RPMI8226 (cell line): ENCODE data around the gene NTS.
A peak's percentile ranks its signal among the peaks of the same experiment; 100 is the strongest.

ENCODE experiments used
- DNase-seq: peaks from one replicate; pipeline ENCODE4 v3.0.0-alpha.2; 2015

Gene NTS

GRCh38 chr12:85874031-85874461, at the start of gene NTS:
NTS (plus strand) TSS chr12:85874295; CDS start chr12:85874404, 109 bp downstream.
- DNase-seq: peak; percentile 25

DNA sequence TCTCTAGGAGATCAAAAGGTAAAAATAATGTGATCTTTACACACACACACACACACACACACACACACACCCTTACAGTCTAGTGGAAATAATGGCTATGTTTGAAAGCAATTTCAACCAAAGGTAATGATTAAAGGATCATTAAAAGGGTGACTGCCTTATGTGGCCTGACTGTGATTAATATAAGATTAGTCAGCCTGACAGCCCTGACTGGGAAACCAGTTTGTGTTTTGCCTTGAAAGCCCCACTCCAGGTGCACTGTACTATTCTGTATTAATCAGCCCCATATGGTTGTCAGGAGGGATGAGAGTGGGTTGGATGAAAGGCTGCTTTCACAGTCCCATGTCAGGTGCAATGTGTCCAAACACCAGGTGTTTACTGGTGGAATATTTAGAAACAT, 48.3 kb upstream of the NTS start:
- no peak for DNase-seq

DNA sequence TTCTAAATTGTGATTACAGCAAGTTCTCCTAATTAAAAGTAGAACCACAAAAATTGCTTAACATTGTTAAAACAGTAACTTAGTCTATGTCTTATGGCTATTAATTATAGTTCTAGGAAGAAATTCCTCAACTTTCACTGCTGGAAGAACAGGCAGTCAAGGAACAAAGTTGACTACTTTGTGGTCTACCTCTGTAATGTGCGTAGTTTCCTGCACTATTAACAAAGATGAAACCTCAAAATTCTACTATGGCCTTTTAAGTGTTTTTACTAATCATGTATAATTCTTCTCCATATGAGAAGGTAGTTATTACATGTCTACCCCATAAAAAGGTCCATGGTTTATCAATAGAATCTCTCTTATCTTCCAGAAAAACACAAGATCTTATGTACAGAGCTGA, 45.5 kb upstream of the NTS start:
- no peak for DNase-seq

GRCh38 chr12:85829391-85829790, 44.7 kb upstream of the NTS start:
- no peak for DNase-seq

GRCh38 chr12:85831327-85831990, 42.6 kb upstream of the NTS start:
- DNase-seq: no peak

DNA sequence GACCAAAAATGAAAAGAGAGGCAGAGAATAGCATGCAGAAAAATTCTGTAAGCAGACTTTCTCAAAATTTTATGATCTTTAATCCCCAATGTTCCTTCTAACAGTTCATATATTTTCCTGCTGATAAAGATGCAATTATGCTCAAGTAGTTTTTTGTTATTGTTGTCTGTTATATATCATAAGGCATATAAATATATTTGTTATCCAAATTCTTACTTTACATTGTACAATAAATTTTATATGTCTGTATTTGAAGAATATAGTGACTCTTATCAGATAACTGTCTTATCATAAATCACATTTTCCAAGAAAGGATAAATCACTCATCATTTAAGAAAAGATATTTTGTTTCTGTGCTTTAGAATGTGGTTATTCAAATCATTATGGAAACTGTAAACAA, 40.5 kb upstream of the NTS start:
- no peak for DNase-seq

GRCh38 chr12:85834378-85834777, 39.7 kb upstream of the NTS start:
- no peak for DNase-seq

DNA sequence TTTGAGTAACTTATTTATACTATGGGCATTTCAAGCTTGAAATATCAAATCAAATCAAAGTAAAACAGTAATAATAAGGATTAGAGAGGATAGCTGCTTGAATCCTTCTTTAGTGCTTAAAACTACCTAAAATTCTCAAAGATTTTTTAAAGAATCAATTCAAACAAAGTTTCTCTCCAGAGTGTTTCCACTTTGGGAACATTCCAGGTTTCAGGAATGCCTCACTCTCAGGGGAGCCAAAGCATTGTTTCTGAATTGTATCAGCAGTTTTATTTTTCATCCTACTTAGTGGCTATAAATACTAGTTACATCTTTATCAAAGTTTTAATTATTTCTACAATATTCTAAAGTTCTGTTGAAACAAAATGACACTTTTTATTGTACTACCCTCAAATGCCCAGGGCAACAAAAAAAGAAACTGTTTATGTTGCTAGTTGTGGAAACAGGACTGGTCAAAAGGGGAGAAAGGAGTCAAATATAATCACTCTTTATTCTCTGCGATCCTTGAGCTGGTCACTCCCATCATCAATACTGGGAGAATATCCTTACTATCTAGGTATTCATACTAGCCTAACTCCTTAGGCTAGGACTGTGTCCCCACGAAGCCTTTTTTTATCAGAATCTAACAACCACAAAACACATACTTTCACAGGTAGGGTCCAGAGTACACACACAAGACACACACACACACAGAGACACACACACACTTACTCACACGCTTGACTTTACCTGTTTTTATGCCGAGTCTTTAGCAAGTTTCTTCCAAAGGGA, 38.5 kb upstream of the NTS start:
- DNase-seq: no peak

DNA sequence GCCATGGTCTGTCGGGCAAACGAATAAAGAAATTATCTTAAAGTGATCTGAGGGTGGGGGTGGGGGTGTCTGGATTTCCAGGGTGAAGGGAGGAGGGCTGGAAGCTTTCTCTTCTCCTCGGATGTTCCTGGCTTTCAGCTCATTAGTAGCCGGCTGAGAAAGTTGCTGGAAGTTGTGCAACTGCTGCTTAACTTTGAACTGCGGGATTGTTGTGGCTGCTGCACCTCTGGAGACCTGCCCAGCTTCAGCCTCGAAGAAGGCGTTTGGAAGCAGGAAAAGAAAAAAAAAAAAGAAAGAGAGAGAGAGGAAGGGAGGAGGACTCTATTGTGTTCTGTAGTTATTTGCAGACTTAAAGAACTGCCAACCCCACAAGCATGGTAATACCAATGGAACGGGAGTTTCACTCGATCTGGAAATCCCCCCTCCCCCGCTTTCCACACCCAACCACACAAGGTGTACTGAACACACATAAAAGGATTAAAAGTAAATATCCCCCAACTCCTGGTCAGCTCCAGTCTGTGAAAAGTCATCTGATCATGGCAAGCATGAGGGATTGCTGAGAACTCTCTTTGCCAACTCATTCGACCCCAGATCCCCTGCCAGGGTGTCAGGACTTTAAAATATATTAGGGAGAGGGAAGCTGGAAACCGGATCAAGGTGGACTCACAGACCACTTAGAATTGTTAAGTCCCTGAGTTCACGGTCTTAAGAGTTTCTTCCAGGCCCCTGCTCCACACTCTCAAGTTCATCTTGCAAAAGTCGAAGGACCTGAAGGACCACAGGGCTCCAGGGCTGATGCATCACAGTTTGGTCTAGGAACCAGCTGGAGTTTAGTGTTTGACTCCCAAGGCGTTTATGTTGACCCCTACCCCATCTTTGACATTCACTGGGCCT, 37.7 kb upstream of the NTS start, which contains the start of gene RASSF9:
Gene RASSF9, minus strand, starts transcription at position 213 of the 894 bp plus-strand sequence. Its CDS starts 208 bp downstream, at position 5.
- DNase-seq: no peak

DNA sequence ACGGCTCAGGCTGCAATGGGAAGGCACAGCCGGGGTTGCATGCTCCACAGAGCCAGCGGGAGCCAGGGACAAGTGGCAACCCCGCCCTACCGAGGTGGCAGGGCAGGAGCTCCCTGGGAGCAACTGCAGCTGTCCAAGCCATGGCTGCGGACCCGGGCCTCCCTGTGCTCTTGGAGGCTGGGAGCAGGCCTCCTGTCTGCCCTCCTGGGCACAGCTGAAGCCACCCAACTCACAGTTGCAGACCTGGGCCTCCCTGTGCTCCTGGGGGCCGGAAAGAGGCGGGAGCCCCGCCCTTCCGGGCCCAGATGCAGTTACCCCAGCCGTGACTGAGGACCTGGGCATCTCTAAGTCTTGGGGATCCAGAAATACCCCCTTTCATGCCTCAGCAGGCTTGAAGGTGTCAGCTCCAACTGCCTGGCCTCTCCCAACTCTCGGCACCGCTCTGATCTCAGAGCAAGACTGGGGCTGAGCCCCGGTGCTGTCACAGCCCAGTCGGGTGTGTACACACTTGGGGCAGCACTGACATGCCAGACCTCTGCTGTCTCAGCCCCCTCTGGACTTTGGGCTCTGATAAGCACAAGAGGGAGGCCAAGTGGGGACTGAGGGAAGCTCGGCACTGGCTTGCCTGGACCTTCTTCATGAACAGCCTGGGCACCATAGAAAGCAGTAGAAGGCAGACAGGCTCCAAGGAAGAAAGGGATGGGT, 30.3 kb upstream of the NTS start:
- DNase-seq: no peak

DNA sequence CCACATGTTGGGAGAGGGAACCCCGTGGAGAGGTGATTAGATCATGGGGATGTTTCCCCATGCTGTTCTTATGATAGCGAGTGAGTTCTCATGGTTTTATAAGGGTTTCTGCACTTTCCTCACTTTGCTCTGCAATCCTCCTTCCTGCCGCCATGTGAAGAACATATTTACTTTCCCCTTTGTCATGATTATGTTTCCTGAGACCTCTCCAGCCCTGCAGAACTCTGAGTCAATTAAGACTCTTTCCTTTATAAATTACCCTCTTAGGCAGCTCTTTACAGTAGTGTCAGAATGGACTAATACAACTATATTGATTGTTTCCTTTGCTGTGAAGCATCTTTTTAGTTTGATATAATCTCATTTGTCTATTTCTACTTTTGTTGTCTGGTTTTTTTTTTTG, 24.8 kb upstream of the NTS start:
- no peak for DNase-seq

DNA sequence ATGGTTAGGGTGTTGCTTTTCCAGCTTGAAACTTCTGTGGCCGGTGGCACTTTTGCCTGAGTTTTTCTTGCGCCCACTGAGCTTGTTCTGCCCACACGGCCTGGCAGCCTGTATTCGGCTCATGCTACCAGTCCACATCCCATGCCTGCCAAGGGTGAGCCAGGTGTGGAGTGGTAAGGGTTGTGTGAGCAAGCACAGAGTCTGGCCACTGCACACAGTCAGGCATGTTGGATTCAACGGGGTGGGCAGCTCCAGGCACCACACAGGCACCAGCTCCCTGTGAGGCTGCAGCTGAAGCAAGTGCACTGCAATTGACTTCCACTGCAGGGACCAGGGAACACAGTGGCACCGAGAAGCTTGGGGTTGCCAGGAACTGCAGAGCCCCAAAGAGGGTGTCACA, 18.8 kb upstream of the NTS start:
- DNase-seq: no peak

GRCh38 chr12:85856966-85857365, 17.1 kb upstream of the NTS start:
- DNase-seq: no peak

- no peak for DNase-seq
These were observed 8.2 kb upstream of the NTS start for GRCh38 chr12:85865890-85866289.

GRCh38 chr12:85866986-85867776, 6.9 kb upstream of the NTS start:
- DNase-seq: peak; percentile 46

GRCh38 chr12:85872497-85873091, 1.5 kb upstream of the NTS start:
- peak; percentile 59 for DNase-seq

- DNase-seq: no peak
These were observed 3.4 kb downstream of the NTS start for GRCh38 chr12:85877459-85877858.

GRCh38 chr12:85883763-85884162, 9.7 kb downstream of the NTS start:
- DNase-seq: no peak

GRCh38 chr12:85894653-85895052, 20.6 kb downstream of the NTS start:
- DNase-seq: no peak

DNA sequence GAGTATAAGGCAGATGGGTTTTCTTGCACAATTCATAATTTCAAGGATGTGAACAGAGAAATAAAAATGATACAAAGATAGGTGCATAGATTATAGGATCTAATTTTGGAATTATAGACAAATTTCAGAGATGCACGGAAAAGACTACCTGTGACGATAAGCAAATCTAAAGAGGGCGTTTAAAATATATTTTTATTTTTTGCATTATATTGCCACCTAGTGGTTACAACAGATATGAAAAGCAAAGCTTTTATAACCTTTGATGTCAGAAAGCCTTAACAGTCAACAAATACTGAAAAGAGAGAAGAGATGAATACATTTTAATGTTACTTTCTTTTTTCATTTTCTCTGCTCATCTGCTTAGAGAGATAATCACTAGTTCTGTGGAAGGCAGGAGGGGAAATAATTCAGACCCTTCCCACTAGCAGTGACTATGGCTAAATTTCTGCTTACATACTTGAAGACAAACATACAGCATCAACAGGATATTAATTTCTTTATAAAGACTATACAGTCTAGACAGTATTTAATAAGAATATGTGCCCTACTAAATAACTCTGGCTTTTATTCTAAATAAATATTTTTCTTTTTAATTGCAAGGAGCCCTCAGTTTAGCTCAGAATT, 46.3 kb downstream of the NTS start:
- peak; percentile 14 for DNase-seq

DNA sequence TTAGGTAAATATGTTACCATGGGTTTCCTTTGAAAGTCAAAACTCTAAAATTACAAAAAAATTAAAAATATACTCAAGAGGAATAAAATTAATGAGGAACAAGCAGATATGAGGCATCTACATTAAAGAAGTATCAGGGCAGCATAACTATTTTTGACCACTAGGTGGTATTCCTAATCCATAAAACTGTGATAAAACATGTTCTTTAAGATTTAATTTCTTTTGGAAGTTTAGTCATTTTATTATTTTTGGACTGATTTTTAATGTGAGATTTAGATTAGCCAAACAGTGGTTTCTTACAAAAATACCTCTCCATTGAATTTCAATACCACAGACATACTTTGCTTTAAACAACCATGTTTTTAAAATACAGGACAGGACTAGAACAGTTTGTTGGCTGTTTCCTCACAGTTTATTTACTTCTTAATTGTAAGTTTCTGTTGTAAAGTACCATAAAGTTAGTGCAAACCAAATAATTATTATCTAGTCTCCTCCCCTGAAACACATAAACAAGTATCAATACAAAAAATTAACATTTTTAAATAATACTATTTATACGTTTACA, 49.8 kb downstream of the NTS start:
- DNase-seq: peak; percentile 4
